Measurements from ENCODE around the gene UST. TPM values are rescaled to one million over a fixed set of nuclear protein-coding genes. Genes with fewer than 3 reads are reported as not detected.
"Not testable (repeated sequence)": the region's sequence is repeated elsewhere in the genome, so short reads cannot be mapped to it uniquely, and the experiment has no call there.

UST gene
- total RNA-seq, 2 donors from 2014 or later, result 1.1 to 2.7 TPM

GRCh38 chr6:148906386-148906785 lies 159.6 kb downstream of the UST start:
- TF ChIP-seq, protein P1, sequence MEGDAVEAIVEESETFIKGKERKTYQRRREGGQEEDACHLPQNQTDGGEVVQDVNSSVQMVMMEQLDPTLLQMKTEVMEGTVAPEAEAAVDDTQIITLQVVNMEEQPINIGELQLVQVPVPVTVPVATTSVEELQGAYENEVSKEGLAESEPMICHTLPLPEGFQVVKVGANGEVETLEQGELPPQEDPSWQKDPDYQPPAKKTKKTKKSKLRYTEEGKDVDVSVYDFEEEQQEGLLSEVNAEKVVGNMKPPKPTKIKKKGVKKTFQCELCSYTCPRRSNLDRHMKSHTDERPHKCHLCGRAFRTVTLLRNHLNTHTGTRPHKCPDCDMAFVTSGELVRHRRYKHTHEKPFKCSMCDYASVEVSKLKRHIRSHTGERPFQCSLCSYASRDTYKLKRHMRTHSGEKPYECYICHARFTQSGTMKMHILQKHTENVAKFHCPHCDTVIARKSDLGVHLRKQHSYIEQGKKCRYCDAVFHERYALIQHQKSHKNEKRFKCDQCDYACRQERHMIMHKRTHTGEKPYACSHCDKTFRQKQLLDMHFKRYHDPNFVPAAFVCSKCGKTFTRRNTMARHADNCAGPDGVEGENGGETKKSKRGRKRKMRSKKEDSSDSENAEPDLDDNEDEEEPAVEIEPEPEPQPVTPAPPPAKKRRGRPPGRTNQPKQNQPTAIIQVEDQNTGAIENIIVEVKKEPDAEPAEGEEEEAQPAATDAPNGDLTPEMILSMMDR (IDR thresholded peaks at IDR 0.05), result no peak
- H3K4me1 ChIP-seq, result no peaks in the 10 kb centered on the region
- intact Hi-C loops (cut with DNase I), result no loop called here
- no peak for DNase-seq
- H3K9me3 ChIP-seq, result no peaks in the 10 kb centered on the region
- H3K27ac ChIP-seq, result no peak overlapping the region
- H3K9ac ChIP-seq (ENCODE audit: low read depth in 2 of 2, low read length in 2 of 2), result no peak overlapping the region
- no peaks in the 10 kb centered on the region for H3K27me3 ChIP-seq
- no peak overlapping the region for H3K4me3 ChIP-seq
- H3K36me3 ChIP-seq, result no peaks in the 10 kb centered on the region

DNA sequence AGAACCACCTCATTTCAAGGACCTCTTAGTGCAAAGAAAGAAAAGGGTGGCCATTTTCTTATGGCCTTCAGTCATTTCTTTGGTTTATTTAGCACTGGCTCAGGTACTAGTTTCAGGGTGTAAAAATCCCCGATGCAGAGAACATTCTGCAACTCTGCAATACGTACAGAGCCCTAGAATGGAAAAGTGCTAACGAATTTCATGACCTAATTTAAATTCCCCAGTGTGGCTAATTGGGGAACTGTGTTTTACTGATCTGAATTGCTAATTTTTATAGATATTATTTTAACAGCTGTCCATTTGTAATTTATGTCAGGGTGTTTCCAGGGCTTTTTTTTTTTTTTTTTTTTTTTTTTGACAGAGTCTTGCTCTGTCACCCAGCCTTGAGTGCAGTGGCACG lies 160.7 kb downstream of the UST start:
- no peaks in the 10 kb centered on the region for H3K9me3 ChIP-seq
- no peak overlapping the region for H3K9ac ChIP-seq (ENCODE audit: low read depth in 2 of 2, low read length in 2 of 2)
- no peak overlapping the region for H3K4me3 ChIP-seq
- no peaks in the 10 kb centered on the region for H3K27me3 ChIP-seq
- no peaks in the 10 kb centered on the region for H3K36me3 ChIP-seq
- intact Hi-C loops (cut with DNase I), result no loop called here
- DNase-seq, result no peak
- H3K4me1 ChIP-seq, result no peaks in the 10 kb centered on the region
- H3K27ac ChIP-seq, result no peak overlapping the region
- TF ChIP-seq, protein P1 (IDR thresholded peaks at IDR 0.05), result no peak

DNA sequence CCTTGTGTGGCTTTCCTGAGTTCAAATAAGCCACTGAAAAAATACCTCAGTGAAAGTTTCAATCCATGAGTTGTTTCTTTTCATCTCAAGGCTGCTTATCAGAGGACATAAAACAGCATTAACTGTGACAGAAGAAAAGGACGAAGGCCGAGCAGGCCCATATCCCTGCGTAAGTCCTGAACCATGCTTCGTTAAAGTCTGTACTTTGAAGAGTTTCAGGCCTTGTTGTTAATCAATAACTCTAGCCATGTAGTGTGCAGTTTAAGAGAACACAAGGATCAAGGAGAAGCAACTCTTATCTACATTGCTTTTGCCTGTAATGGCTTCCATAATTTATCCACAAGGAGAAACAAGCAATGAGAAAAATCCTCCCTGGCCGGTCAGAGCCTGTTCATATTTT lies 165.4 kb downstream of the UST start:
- intact Hi-C loops (cut with DNase I), result no loop called here
- Histone ChIP-seq H3K27me3 (no peaks in the 10 kb centered on the region), H3K9me3 (no peaks in the 10 kb centered on the region), H3K9ac (ENCODE audit: low read depth in 2 of 2, low read length in 2 of 2) (no peak overlapping the region), H3K27ac (no peak overlapping the region), H3K4me1 (no peaks in the 10 kb centered on the region), H3K36me3 (no peaks in the 10 kb centered on the region), H3K4me3 (no peak overlapping the region)
- TF ChIP-seq, protein P1 (IDR thresholded peaks at IDR 0.05), result no peak
- no peak for DNase-seq

GRCh38 chr6:148915810-148916209 lies 169.0 kb downstream of the UST start:
- DNase-seq, result no peak
- H3K9me3 ChIP-seq, result no peaks in the 10 kb centered on the region
- H3K27me3 ChIP-seq, result no peaks in the 10 kb centered on the region
- intact Hi-C loops (cut with DNase I), result no loop called here
- no peak overlapping the region for H3K9ac ChIP-seq (ENCODE audit: low read depth in 2 of 2, low read length in 2 of 2)
- H3K4me3 ChIP-seq, result no peak overlapping the region
- H3K36me3 ChIP-seq, result no peaks in the 10 kb centered on the region
- no peak overlapping the region for H3K27ac ChIP-seq
- TF ChIP-seq, protein P1 (IDR thresholded peaks at IDR 0.05), result no peak
- H3K4me1 ChIP-seq, result no peaks in the 10 kb centered on the region

DNA sequence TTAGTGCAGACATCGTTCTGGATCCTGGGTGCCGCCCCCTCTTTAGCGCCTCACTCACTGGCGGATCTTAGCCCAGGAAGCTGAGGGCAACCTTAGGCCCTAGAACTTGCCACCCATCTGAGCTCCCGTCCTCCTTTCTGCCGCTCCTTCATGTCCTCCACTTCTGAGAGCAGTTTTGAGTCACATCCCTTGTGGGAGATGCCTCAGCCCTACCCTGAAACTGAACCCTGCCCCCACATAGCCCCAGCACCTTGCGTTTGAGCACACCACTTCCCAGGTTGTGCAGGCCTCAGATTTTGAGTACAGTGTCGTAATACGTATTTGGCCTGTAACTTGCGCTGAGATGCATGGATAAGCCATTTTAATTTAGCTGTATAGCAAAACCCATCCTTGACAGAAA lies 169.7 kb downstream of the UST start:
- H3K4me1 ChIP-seq; H3K27me3 ChIP-seq; H3K36me3 ChIP-seq; DNase-seq; H3K27ac ChIP-seq; intact Hi-C loops (cut with DNase I); H3K4me3 ChIP-seq; H3K9ac ChIP-seq (ENCODE audit: low read depth in 2 of 2, low read length in 2 of 2); H3K9me3 ChIP-seq: not testable (repeated sequence)

DNA sequence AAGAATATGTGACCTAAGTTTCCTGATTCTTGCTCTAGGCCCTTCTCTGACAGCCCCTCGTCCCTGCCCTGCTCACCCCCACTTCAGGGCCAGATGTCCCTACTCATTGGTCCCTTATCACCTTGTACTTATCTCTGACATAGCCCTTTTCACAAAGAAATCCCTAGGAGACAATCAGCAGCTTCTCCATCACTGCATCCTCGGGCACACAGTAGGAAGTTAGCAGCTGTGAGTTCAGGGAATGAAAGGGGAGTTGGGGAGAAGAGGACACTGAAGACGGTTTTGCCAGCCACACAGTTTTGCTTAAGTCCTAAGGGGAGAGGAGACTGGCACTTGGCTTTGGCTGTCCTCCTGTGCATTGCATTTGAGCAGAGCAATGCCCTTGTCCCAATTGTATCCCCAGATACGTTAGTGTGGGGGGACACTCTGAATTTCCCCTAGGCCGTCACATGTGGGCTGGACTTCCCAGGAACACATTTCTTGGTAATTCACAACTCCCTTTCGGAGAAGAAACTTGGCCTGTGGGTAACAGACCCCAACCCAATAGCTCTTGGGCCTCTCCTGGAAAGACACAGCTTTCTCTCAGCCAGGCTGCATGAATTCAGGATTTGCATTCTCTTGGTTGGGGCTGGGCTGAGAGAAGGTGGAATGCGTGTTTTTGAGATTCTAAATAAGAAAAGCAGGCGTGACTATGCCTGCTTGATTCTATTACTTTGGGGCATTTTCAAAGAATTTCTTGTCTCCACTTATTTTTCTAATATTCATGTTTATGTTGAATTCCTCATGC lies 177.6 kb downstream of the UST start:
- Histone ChIP-seq H3K9me3 (no peaks in the 10 kb centered on the region), H3K4me1 (no peaks in the 10 kb centered on the region), H3K9ac (ENCODE audit: low read depth in 2 of 2, low read length in 2 of 2) (no peak overlapping the region), H3K4me3 (no peak overlapping the region), H3K27ac (no peak overlapping the region), H3K27me3 (no peaks in the 10 kb centered on the region), H3K36me3 (no peaks in the 10 kb centered on the region)
- TF ChIP-seq, protein P1 (IDR thresholded peaks at IDR 0.05), result no peak
- intact Hi-C loops (cut with DNase I), result no loop called here
- DNase-seq, result no peak
